AG04449 (cell line): ENCODE results near the gene OSBPL2.

Source experiments
- CTCF ChIA-PET: fragments of 350-600 bp; formaldehyde crosslinking; extraction: SDS; loops from one replicate; lab custom pipeline; 2021; ENCODE audit warnings: antibody characterized with exemption; lab: Yijun Ruan, JAX
- POLR2A ChIA-PET: fragments of 400-600, 350-600 bp; formaldehyde crosslinking; extraction: SDS; loops from one replicate; lab custom pipeline; 2020; ENCODE audit warnings: antibody characterized with exemption, inconsistent platforms; lab: Yijun Ruan, JAX
- DNase-seq: peaks from one replicate; pipeline ENCODE4 v3.0.0-alpha.2; 2010; ENCODE audit warnings: low read depth, low spot score
- H3K4me3 ChIP-seq: 2 replicates; pipeline ENCODE4 v1.5.1; 2011; ENCODE audit warnings: low read depth, mild to moderate bottlenecking, control low read depth, low read length
- CTCF ChIP-seq: IDR thresholded peaks from one replicate; pipeline ENCODE4 v1.5.1; 2011; ENCODE audit warnings: mild to moderate bottlenecking, moderate library complexity, low read length, control low read depth, inconsistent platforms; ENCODE audit not compliant: insufficient read depth; ENCODE audit errors: missing control alignments

Gene OSBPL2

GRCh38 chr20:62195075-62195405, 43.3 kb upstream of the OSBPL2 start:
- DNase-seq, result no peak
- H3K4me3 ChIP-seq, result no peak overlapping the region
- POLR2A ChIA-PET, result no interaction called here
- TF ChIP-seq CTCF, result no peak
- CTCF ChIA-PET, result interaction anchor here (1.0 kb wide), 1 partner anchor 184 kb away, joined by 3 read pairs; no protein-coding TSS in a partner anchor

- no peak overlapping the region for H3K4me3 ChIP-seq
- ChIA-PET CTCF (interaction anchor here (1.0 kb wide), 1 partner anchor 185 kb away, joined by 3 read pairs; no protein-coding TSS in a partner anchor), POLR2A (no interaction called here)
- TF ChIP-seq CTCF, result no peak
- DNase-seq, result no peak
These were observed 42.6 kb upstream of the OSBPL2 start for GRCh38 chr20:62195736-62196135.

- no peak for DNase-seq
- no peak for TF ChIP-seq CTCF
- ChIA-PET CTCF (no interaction called here), POLR2A (no interaction called here)
- H3K4me3 ChIP-seq, result no peak overlapping the region
These were observed 42.0 kb upstream of the OSBPL2 start for GRCh38 chr20:62196286-62196685.

GRCh38 chr20:62197311-62197710, 41.0 kb upstream of the OSBPL2 start:
- TF ChIP-seq CTCF, result no peak
- CTCF ChIA-PET, result no interaction called here
- no peak overlapping the region for H3K4me3 ChIP-seq
- POLR2A ChIA-PET, result no interaction called here
- no peak for DNase-seq

- ChIA-PET CTCF (no interaction called here), POLR2A (interaction anchor here (0.9 kb wide), 1 partner anchor 12 kb away, joined by 3 read pairs; no protein-coding TSS in a partner anchor)
- H3K4me3 ChIP-seq, result no peak overlapping the region
- TF ChIP-seq CTCF, result no peak
- DNase-seq, result no peak
These were observed 40.5 kb upstream of the OSBPL2 start for GRCh38 chr20:62197801-62198200.

- ChIA-PET CTCF (no interaction called here), POLR2A (interaction anchor here (0.9 kb wide), 1 partner anchor 11 kb away, joined by 3 read pairs; no protein-coding TSS in a partner anchor)
- no peak for DNase-seq
- TF ChIP-seq CTCF, result no peak
- no peak overlapping the region for H3K4me3 ChIP-seq
These were observed 39.8 kb upstream of the OSBPL2 start for GRCh38 chr20:62198496-62198895.
